Measurements from ENCODE around the gene MUC21. TPM values are rescaled to one million over a fixed set of nuclear protein-coding genes. Genes with fewer than 3 reads are reported as not detected.

The MUC21 gene
- total RNA-seq, 4 donors from 2014 or later, result 219 to 945 (median 271) TPM

GRCh38 chr6:30974490-30975252 is 8.8 kb upstream of the MUC21 start:
- intact Hi-C loops (cut with DNase I), result no loop called here
- Histone ChIP-seq H3K27ac (no peak overlapping the region), H3K4me1 (peaks cover 0 to 32% (median 0%) of the 10 kb centered on the region in 3 donors), H3K9me3 (no peaks in the 10 kb centered on the region), H3K4me3 (no peak overlapping the region), H3K27me3 (peaks cover 0 to 11% (median 0%) of the 10 kb centered on the region in 4 donors), H3K36me3 (no peaks in the 10 kb centered on the region)
- TF ChIP-seq, protein P1, sequence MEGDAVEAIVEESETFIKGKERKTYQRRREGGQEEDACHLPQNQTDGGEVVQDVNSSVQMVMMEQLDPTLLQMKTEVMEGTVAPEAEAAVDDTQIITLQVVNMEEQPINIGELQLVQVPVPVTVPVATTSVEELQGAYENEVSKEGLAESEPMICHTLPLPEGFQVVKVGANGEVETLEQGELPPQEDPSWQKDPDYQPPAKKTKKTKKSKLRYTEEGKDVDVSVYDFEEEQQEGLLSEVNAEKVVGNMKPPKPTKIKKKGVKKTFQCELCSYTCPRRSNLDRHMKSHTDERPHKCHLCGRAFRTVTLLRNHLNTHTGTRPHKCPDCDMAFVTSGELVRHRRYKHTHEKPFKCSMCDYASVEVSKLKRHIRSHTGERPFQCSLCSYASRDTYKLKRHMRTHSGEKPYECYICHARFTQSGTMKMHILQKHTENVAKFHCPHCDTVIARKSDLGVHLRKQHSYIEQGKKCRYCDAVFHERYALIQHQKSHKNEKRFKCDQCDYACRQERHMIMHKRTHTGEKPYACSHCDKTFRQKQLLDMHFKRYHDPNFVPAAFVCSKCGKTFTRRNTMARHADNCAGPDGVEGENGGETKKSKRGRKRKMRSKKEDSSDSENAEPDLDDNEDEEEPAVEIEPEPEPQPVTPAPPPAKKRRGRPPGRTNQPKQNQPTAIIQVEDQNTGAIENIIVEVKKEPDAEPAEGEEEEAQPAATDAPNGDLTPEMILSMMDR (IDR thresholded peaks at IDR 0.05), result no peak
- no peak for TF ChIP-seq POLR2A (IDR thresholded peaks at IDR 0.05)
- 73 to 88% methylated on average over 4 of the region's 4 CpGs for WGBS, 2 donors
- DNase-seq, result no peak

DNA sequence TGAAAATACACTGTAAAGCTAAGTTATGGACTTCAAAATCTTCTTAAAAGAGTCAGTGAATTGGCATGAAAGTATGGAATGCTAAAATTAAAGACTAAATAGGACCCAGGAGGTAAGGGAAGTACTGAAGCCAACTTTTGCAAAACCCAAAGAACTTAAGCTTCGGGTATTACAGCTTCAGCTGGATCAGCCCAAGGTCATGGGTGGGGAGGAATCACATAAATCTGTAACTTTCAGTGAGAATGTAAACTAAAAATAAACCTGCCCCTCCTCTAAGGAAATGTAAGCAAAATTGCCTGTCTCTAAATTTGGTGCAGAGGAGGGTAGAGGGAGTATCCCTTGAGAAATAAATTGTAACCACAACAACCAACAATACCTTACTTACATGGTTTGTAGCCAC is 4.4 kb upstream of the MUC21 start:
- Histone ChIP-seq H3K27me3 (peaks cover 0 to 6% (median 0%) of the 10 kb centered on the region in 4 donors), H3K27ac (peak overlapping the region in 1 of 4 donors; percentile 48), H3K36me3 (no peaks in the 10 kb centered on the region), H3K9me3 (no peaks in the 10 kb centered on the region), H3K4me3 (no peak overlapping the region), H3K4me1 (peaks cover 0 to 45% (median 0%) of the 10 kb centered on the region in 3 donors)
- intact Hi-C loops (cut with DNase I), result no loop called here
- 19 to 50% methylated on average over 1 of the region's 1 CpG for WGBS, 2 donors
- TF ChIP-seq, protein P1 (IDR thresholded peaks at IDR 0.05), result no peak
- no peak for TF ChIP-seq POLR2A (IDR thresholded peaks at IDR 0.05)
- no peak for DNase-seq

- H3K27ac ChIP-seq, result no peak overlapping the region
- no peaks in the 10 kb centered on the region for H3K9me3 ChIP-seq
- peaks cover 0 to 45% (median 0%) of the 10 kb centered on the region in 3 donors for H3K4me1 ChIP-seq
- no peak overlapping the region for H3K4me3 ChIP-seq
- no peak for TF ChIP-seq POLR2A (IDR thresholded peaks at IDR 0.05)
- TF ChIP-seq, protein P1 (IDR thresholded peaks at IDR 0.05), result no peak
- DNase-seq, result no peak
- H3K27me3 ChIP-seq, result peaks cover 0 to 6% (median 0%) of the 10 kb centered on the region in 4 donors
- WGBS, 2 donors, result 67 to 75% methylated on average over 4 of the region's 4 CpGs
- H3K36me3 ChIP-seq, result no peaks in the 10 kb centered on the region
- intact Hi-C loops (cut with DNase I), result no loop called here
These were observed 3.8 kb upstream of the MUC21 start for GRCh38 chr6:30979690-30980089.

DNA sequence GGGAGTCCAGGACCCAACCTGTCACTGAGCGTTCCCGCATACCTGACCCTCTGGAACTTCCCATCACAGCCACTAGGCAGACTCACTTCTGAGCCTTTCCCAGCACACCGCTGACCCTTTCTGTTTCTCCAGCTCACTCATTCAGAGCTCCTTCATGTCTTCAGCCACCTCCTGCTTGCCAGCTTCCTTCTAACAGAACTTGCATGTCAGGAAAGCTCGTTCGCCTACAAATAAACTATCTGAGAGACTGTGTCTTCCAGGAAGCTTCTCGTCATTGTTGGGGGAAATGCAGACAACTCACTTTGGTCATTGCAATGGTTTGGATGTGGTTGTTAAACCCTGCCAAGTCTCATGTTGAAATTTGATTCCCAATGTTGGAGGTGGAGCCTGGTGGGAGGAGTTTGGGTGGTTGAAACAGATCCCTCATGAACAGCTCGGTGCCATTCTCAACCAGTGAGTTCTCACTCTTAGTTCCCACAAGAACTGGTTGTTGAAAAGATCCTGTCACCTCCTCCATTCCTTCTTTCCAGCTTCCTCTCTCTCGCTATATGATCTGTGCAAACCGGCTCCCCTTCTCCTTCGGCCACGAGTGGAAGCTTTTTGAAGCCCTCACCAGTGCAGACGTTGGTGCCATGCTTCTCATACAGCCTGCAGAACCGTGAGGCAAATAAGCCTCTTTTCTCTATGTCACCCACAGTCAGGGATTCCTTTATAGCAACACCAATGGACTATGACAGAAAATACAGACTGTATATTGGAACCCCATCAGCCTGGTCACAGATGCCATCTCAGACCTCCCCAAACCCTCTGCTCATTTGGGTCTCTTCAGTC is 1.4 kb upstream of the MUC21 start:
- 21 to 24% methylated on average over 13 of the region's 13 CpGs for WGBS, 2 donors
- peak overlapping the region in 3 of 4 donors; percentile 7 to 46 (median 15) for H3K4me3 ChIP-seq
- DNase-seq, result no peak
- H3K4me1 ChIP-seq, result peaks cover 0 to 39% (median 0%) of the 10 kb centered on the region in 3 donors
- H3K27me3 ChIP-seq, result peaks cover 0 to 10% (median 0%) of the 10 kb centered on the region in 4 donors
- no peaks in the 10 kb centered on the region for H3K36me3 ChIP-seq
- intact Hi-C loops (cut with DNase I), result no loop called here
- TF ChIP-seq, protein P1 (IDR thresholded peaks at IDR 0.05), result peak in 3 of 6 experiments; percentile 6 to 54 (median 28)
- TF ChIP-seq POLR2A (IDR thresholded peaks at IDR 0.05), result no peak
- peak overlapping the region; percentile 36 to 82 (median 68) for H3K27ac ChIP-seq
- no peaks in the 10 kb centered on the region for H3K9me3 ChIP-seq
